ENCODE measurements around the gene S100B. TPM values are rescaled to one million over a fixed set of nuclear protein-coding genes. Genes with fewer than 3 reads are reported as not detected.

The S100B gene
- total and polyA plus RNA-seq, 2 of the 8 experiments (the other 6 are each of a cell fraction or from before 2014, with no cell fraction given) = 0.36 to 0.69 TPM

GRCh38 chr21:46572850-46573249, 32.0 kb downstream of the S100B start:
- no peaks in the 10 kb centered on the region for H3K9me3 ChIP-seq (ENCODE audit: insufficient read depth in 2 of 2, low read depth in 1 of 2, low read length in 1 of 2)
- 88% methylated on average over 1 of the region's 1 CpG; no CpG with 5 or more reads in 1 of the 2 experiments for WGBS, 2 experiments (ENCODE audit: extremely low coverage in 1 of 2, insufficient coverage in 1 of 2, insufficient read length in 1 of 2, insufficient replicate concordance in 2 of 2, low coverage in 1 of 2, low lambda C conversion rate in 2 of 2, missing lambda C conversion rate in 1 of 2)
- TF ChIP-seq RBBP5 (IDR thresholded peaks at IDR 0.05; ENCODE audit: borderline replicate concordance, low read depth, low read length) (no peak), RNF2 (IDR thresholded peaks at IDR 0.05; ENCODE audit: borderline replicate concordance, low read depth, low read length, missing control alignments, poor library complexity, severe bottlenecking) (no peak), JUN (IDR thresholded peaks at IDR 0.05; ENCODE audit: low read depth, low read length) (no peak), NRF1 (IDR thresholded peaks at IDR 0.05; ENCODE audit: low read depth, low read length) (no peak), NANOG (IDR thresholded peaks at IDR 0.05; ENCODE audit: insufficient read depth, low read depth, low read length, poor library complexity, severe bottlenecking) (no peak), KDM5A (IDR thresholded peaks at IDR 0.05; ENCODE audit: low read length) (no peak), SP4 (IDR thresholded peaks at IDR 0.05; ENCODE audit: low read length) (no peak), SIN3A (conservative IDR thresholded peaks at IDR 0.05 in 1 of 2, IDR thresholded peaks at IDR 0.05 in 1 of 2; ENCODE audit: low read depth in 1 of 2, low read length in 2 of 2) (no peak), EP300 (IDR thresholded peaks at IDR 0.05; ENCODE audit: borderline replicate concordance in 1 of 2, low read depth in 2 of 2, low read length in 2 of 2) (no peak), USF2 (IDR thresholded peaks at IDR 0.05; ENCODE audit: low read length) (no peak), CTBP2 (IDR thresholded peaks at IDR 0.05; ENCODE audit: borderline replicate concordance, insufficient read depth, insufficient read length, low read length) (no peak), POU5F1 (IDR thresholded peaks at IDR 0.05; ENCODE audit: low read depth, low read length) (no peak)

More at GRCh38 chr21:46572850-46573249, 32.0 kb downstream of the S100B start:
- Histone ChIP-seq H3K9ac (replicated peaks in 1 of 4; ENCODE audit: extremely low read depth in 1 of 4, low read depth in 3 of 4, low read length in 3 of 4) (no peak overlapping the region), H4K91ac (replicated peaks; ENCODE audit: insufficient read length, low read length) (no peak overlapping the region), H2BK5ac (ENCODE audit: low read depth, low read length) (no peak overlapping the region), H3K36me3 (ENCODE audit: control insufficient read depth in 2 of 4, insufficient read depth in 4 of 4, low read length in 3 of 4) (peaks cover 0 to 7% (median 3%) of the 10 kb centered on the region in 4 experiments; a peak in 4 of 8 replicates), H2BK120ac (replicated peaks; ENCODE audit: low read depth, low read length) (no peak overlapping the region), H3K4me3 (ENCODE audit: extremely low read depth in 1 of 4, insufficient read depth in 2 of 4, low read depth in 3 of 4, low read length in 4 of 4) (no peak overlapping the region), H4K20me1 (replicated peaks in 1 of 2; ENCODE audit: control insufficient read depth in 1 of 2, insufficient read depth in 2 of 2, low read length in 2 of 2) (no peaks in the 10 kb centered on the region), H3K4me1 (replicated peaks in 1 of 4; ENCODE audit: control insufficient read depth in 3 of 4, insufficient read depth in 4 of 4, low read length in 3 of 4) (no peaks in the 10 kb centered on the region), H3K4ac (replicated peaks; ENCODE audit: insufficient read length, low read depth, low read length) (no peak overlapping the region), H3K79me1 (ENCODE audit: low read depth, low read length) (no peaks in the 10 kb centered on the region), H2AFZ (ENCODE audit: low read length) (no peak overlapping the region), H3K23me2 (ENCODE audit: low read depth, low read length) (no peaks in the 10 kb centered on the region), H2AK5ac (ENCODE audit: low read depth, low read length) (no peak overlapping the region), H3K23ac (ENCODE audit: insufficient read length) (no peak overlapping the region), H2BK15ac (ENCODE audit: low read length) (no peak overlapping the region), H2BK20ac (ENCODE audit: low read length) (no peak overlapping the region), H3K18ac (ENCODE audit: extremely low read depth, low read length) (no peak overlapping the region), H2BK12ac (ENCODE audit: low read depth, low read length) (no peak overlapping the region), H4K5ac (ENCODE audit: insufficient read length, low read depth, low read length) (no peak overlapping the region), H3K56ac (replicated peaks; ENCODE audit: insufficient read length, low read depth, low read length) (no peak overlapping the region), H3K27me3 (replicated peaks in 1 of 4; ENCODE audit: control insufficient read depth in 3 of 4, extremely low read depth in 1 of 4, insufficient read depth in 3 of 4, low read length in 3 of 4) (no peaks in the 10 kb centered on the region), H3K79me2 (ENCODE audit: control insufficient read depth in 1 of 2, insufficient read depth in 2 of 2, low read length in 2 of 2) (no peaks in the 10 kb centered on the region), H3K4me2 (ENCODE audit: insufficient read depth in 1 of 2, low read depth in 2 of 2, low read length in 2 of 2) (no peak overlapping the region), H3K27ac (ENCODE audit: low read depth, low read length) (no peak overlapping the region), H3K14ac (ENCODE audit: insufficient read length) (no peak overlapping the region), H4K8ac (ENCODE audit: extremely low read depth, insufficient read depth, low read length) (no peak overlapping the region)
- no peak for DNase-seq (ENCODE audit: low read depth in 1 of 2, low spot score in 2 of 2)
- no peak for FAIRE-seq
- ChIA-PET CTCF (ENCODE audit: partially characterized antibody) (no interaction called here), POLR2A (ENCODE audit: partially characterized antibody) (no interaction called here)

Measured in H1 (cell line).